ENCODE measurements around the gene UBL7.
"Not testable (repeated sequence)": the region's sequence is repeated elsewhere in the genome, so short reads cannot be mapped to it uniquely, and the experiment has no call there.

The UBL7 gene

GRCh38 chr15:74460298-74460697 is 662 bp downstream of the UBL7 start:
- peaks cover 6% of the 10 kb centered on the region for H3K36me3 ChIP-seq
- no peaks in the 10 kb centered on the region for H3K4me1 ChIP-seq
- no peak for DNase-seq
- TF ChIP-seq, protein P1, sequence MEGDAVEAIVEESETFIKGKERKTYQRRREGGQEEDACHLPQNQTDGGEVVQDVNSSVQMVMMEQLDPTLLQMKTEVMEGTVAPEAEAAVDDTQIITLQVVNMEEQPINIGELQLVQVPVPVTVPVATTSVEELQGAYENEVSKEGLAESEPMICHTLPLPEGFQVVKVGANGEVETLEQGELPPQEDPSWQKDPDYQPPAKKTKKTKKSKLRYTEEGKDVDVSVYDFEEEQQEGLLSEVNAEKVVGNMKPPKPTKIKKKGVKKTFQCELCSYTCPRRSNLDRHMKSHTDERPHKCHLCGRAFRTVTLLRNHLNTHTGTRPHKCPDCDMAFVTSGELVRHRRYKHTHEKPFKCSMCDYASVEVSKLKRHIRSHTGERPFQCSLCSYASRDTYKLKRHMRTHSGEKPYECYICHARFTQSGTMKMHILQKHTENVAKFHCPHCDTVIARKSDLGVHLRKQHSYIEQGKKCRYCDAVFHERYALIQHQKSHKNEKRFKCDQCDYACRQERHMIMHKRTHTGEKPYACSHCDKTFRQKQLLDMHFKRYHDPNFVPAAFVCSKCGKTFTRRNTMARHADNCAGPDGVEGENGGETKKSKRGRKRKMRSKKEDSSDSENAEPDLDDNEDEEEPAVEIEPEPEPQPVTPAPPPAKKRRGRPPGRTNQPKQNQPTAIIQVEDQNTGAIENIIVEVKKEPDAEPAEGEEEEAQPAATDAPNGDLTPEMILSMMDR (IDR thresholded peaks at IDR 0.05; ENCODE audit: low read depth, low read length): no peak
- H3K4me3 ChIP-seq (ENCODE audit: low read depth, low read length): peak overlapping the region; percentile 96
- no peaks in the 10 kb centered on the region for H3K27me3 ChIP-seq
- H3K9me3 ChIP-seq: no peaks in the 10 kb centered on the region

- H3K36me3 ChIP-seq; H3K4me3 ChIP-seq (ENCODE audit: low read depth, low read length); H3K4me1 ChIP-seq; DNase-seq; H3K9me3 ChIP-seq; H3K27me3 ChIP-seq: not testable (repeated sequence)
These were observed 1.2 kb downstream of the UBL7 start for GRCh38 chr15:74459798-74460197.

- Histone ChIP-seq H3K27me3 (no peaks in the 10 kb centered on the region), H3K36me3 (peaks cover 6% of the 10 kb centered on the region), H3K4me3 (ENCODE audit: low read depth, low read length) (no peak overlapping the region), H3K9me3 (no peaks in the 10 kb centered on the region), H3K4me1 (no peaks in the 10 kb centered on the region)
- no peak for DNase-seq
- TF ChIP-seq, protein P1 (IDR thresholded peaks at IDR 0.05; ENCODE audit: low read depth, low read length): no peak
These were observed 2.5 kb downstream of the UBL7 start for GRCh38 chr15:74458473-74458872.

- not testable (repeated sequence) for H3K27me3 ChIP-seq; H3K4me3 ChIP-seq (ENCODE audit: low read depth, low read length); DNase-seq; H3K36me3 ChIP-seq; H3K4me1 ChIP-seq; H3K9me3 ChIP-seq
These were observed 3.9 kb downstream of the UBL7 start for GRCh38 chr15:74457036-74457435.

- Histone ChIP-seq H3K4me1 (no peaks in the 10 kb centered on the region), H3K27me3 (no peaks in the 10 kb centered on the region), H3K9me3 (no peaks in the 10 kb centered on the region), H3K36me3 (peaks cover 4% of the 10 kb centered on the region; the same call in 1 of the 2 replicates), H3K4me3 (ENCODE audit: low read depth, low read length) (no peak overlapping the region)
- TF ChIP-seq, protein P1 (IDR thresholded peaks at IDR 0.05; ENCODE audit: low read depth, low read length): no peak
- DNase-seq: no peak
These were observed 6.0 kb downstream of the UBL7 start for GRCh38 chr15:74454764-74455500.

- Histone ChIP-seq H3K4me1 (no peaks in the 10 kb centered on the region), H3K27me3 (no peaks in the 10 kb centered on the region), H3K4me3 (ENCODE audit: low read depth, low read length) (no peak overlapping the region), H3K36me3 (peaks cover 4% of the 10 kb centered on the region; the same call in 1 of the 2 replicates), H3K9me3 (no peaks in the 10 kb centered on the region)
- DNase-seq: no peak
- TF ChIP-seq, protein P1 (IDR thresholded peaks at IDR 0.05; ENCODE audit: low read depth, low read length): no peak
These were observed 6.8 kb downstream of the UBL7 start for GRCh38 chr15:74453925-74454763.
